Skin of body (tissue), 3 donors: ENCODE data around the gene TMEM222. TPM values are rescaled to one million over a fixed set of nuclear protein-coding genes. Genes with fewer than 3 reads are reported as not detected.
"Not testable (repeated sequence)": the region's sequence is repeated elsewhere in the genome, so short reads cannot be mapped to it uniquely, and the experiment has no call there.

Source experiments
- DNase-seq: peaks from one replicate; lab custom pipeline; 2025; lab: John Stamatoyannopoulos, UW
- small RNA-seq: library from RNA; depleted of rRNA; stranded (forward); fragments of <200 nt; gene quantifications from one replicate; pipeline ENCODE3, GENCODE V24; 2014; ENCODE audit warnings: low replicate concordance
- total RNA-seq: library from RNA; depleted of rRNA; stranded (reverse); fragments of >200 nt; gene quantifications from one replicate; pipeline ENCODE4 v1.2.3, GENCODE V29; 2014

TMEM222 gene
- total RNA-seq, 1 donor from 2014 or later: 14.1 TPM

DNA sequence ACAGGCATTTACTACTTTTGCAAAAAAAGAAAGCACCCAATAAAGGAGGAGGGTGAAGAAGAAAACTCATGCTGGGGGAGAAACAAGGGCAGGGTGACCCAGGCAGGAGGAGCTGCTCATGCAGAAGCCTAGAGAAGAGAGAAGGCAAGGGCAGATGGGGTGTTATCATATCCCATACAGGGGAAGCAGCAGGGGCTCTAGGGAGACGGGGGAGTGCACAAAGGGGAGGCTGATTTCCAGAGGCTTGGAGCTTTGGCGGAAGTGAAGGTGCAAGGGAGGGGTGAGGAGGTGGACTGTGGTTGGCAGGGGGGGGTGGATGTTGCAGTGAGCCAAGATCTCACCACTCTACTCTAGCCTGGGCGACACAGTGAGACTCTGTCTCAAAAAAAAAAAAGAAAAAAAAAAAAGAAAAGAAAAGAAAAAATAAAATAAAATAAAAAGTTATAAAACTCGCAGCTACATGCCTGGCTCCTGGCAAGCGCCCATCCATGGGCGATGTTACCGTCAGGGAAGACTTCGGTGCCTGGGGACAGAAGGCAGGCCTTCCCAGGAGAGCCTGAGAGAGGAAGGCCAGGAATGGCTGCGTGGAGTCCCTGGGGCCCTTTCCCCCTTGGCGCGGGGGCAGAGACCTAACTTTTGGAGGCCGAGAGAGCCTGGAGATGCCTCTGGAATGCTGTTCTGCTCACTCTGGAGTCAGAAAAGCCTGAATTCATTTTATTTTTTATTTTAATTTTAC is 56.0 kb downstream of the TMEM222 start:
- DNase-seq: no peak

DNA sequence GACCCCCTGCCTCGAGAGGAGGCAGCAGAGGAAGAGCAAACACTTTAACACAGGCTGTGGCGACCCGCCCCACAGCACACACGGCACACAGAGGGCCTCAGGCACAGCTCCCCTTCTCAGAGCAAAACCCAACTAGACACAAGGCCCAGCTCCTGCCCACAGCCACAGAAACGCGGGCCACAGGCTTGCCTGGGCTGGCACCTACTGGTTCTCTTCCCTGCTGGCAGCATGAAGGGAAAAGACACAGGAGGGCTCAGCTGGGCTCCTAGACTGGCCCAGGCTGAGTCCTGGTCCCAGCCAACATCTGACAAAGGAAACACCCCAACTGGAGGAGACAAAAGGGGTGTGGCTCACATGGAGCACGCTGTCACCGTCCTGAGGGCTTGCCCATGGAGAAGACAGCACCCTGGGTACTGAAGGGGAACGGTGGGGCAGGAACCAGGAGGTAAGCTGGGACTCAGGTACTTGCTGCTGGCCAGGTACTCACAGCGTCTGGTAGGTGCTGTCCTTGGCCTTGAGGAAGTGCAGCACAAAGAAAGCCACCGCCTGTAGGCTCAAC is 57.7 kb downstream of the TMEM222 start:
- no peak for DNase-seq

DNA sequence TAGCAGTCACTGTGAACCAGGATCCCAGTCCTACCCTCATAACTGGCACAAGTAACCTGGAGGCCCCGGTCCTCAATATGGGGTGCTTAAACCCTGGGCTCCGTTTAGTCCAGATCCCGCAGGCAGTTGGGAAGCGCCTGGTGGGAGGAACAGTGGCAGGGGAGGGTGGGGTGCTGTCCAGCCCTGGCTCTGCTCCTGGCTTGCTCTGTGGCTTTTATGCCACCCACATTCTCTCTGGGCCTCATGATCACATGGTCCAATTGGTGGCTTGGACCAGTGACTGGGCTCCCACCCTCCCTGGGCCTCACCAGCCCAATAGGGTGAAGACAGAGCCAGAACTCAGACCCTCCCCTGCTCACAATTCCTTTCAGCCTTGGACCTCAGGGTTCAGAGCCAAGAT is 58.3 kb downstream of the TMEM222 start:
- DNase-seq: no peak

DNA sequence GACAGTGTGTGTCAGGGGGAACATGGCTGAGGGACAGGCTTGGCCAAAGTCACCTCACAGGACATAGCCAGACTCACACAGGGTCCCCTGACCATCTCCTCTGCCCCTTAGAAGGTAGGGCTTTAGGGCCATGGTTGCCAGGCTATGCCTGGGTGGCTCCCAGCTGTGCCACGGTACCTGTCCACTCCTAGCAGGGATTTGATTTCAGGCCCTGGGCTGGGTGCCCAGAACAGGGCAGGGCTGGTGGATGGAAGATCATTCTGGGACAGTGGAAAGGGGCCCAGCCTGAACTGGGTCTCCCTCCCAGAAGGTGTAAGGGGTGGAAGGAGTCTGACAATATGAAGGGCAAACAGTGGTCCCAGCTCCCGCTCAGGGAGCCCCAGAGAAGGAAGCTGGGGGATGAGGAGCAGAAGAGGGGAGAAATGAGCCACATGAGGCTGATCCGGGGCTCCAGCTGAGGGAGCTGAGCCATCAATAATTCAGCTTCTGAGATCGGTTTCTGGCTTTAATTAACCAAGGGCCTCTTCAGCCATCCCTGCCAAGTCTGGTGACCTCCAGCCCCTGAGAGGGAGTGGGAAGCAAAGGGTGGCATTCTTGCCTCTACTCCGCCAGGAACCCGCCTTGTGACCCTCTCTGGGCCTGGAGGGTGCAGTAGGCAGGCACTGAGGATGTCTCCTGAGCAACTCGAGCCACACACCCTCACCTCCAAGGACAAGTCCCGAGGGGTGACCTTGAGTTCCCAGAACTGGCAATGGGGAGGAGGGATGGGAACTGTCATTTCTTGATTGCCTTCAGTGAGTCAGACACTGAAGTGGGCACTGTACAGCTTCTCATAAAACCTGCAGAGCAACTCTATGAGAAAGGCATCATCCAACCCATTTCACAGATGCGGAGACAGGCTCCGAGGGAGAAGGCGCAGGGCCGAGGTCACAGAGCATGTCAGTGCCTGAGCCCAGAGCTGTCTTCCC is 59.1 kb downstream of the TMEM222 start:
- no peak for DNase-seq

DNA sequence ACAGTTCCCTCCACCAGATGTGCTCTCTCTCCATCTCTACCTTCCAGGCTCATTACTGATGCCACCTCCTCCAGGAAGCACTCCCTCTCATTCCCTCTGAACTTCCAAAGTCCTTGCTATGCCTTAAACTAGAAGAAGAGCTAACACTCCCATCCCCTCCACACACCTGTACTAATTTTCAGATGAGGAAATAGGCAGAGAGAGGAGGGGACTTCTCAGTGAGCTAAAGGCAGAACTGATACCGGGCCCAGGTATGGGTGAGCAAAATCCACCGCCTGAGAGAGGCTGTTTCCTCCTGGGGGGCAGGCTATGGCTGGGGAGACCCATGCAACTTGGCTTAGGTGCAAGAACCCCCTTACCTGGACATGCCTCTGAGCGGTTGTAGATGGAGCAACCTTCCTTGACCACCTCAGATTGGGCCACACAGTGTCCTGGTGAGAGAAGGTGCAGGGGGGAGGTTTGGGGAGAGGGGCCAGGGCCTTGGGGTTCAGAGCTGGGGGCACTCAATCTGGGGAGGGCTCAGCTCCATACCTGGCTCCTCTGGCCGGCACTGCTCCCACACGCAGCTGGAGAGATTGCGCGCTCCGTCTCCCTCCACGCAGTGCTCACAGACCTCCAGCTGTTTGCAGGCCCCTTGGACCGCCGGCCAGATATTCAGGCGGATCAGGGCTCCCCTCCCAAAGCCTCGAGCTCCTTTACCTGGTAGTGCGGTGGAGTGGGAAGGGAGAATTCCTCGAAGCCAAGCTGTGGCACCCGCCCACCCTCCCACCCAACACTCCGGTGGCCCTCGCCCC is 60.2 kb downstream of the TMEM222 start:
- no peak for DNase-seq

- DNase-seq: no peak
Measured at GRCh38 chr1:27383039-27383605, 61.2 kb downstream of the TMEM222 start, which contains the start of gene CD164L2. Gene CD164L2, minus strand, starts transcription at chr1:27383333. Its CDS starts 94 bp downstream, at chr1:27383239.

- DNase-seq: no peak
Measured at GRCh38 chr1:27383661-27384060, 61.7 kb downstream of the TMEM222 start.

GRCh38 chr1:27384797-27385196 is 62.8 kb downstream of the TMEM222 start:
- DNase-seq: not testable (repeated sequence)

Small RNAs within 50 kb of the gene (small RNA-seq; reads per million reads assigned to genes)
- not detected for gene RNU6-48P

Other genes starting within 250 kb of the TMEM222 start
- 5.8 TPM for gene SLC9A1, start 167.0 kb upstream of the TMEM222 start, total RNA-seq
- 17.8 TPM for gene WDTC1, start 87.5 kb upstream of the TMEM222 start, total RNA-seq
- 22.7 TPM for gene SYTL1, start 19.9 kb downstream of the TMEM222 start, total RNA-seq
- gene MAP3K6, start 44.8 kb downstream of the TMEM222 start, total RNA-seq: 14.5 TPM
- gene FCN3, start 52.7 kb downstream of the TMEM222 start, total RNA-seq: not detected
- 0.30 TPM for gene CD164L2, start 61.2 kb downstream of the TMEM222 start, total RNA-seq
- 0.30 TPM for gene GPR3, start 70.5 kb downstream of the TMEM222 start, total RNA-seq
- 38.6 TPM for gene WASF2, start 168.0 kb downstream of the TMEM222 start, total RNA-seq